ENCODE data around the gene CNTNAP4. TPM values are rescaled to one million over a fixed set of nuclear protein-coding genes. Genes with fewer than 3 reads are reported as not detected.

CNTNAP4 gene
- total RNA-seq, 2 experiments from 2014 or later, result not detected

GRCh38 chr16:76444832-76445231 is 167.6 kb downstream of the CNTNAP4 start:
- no peaks in the 10 kb centered on the region for H3K36me3 Mint-ChIP-seq (ENCODE audit: low read depth)
- no peak for TF ChIP-seq CTCF (IDR thresholded peaks at IDR 0.05)
- no peaks in the 10 kb centered on the region for H3K27me3 Mint-ChIP-seq
- no peaks in the 10 kb centered on the region for H3K9me3 ChIP-seq (ENCODE audit: control insufficient read depth in 1 of 2, insufficient read depth in 1 of 2, low read length in 2 of 2)
- H3K27ac Mint-ChIP-seq, result no peak overlapping the region
- ATAC-seq (ENCODE audit: poor library complexity) (no peak), DNase-seq (no peak)
- ChIA-PET POLR2A (no interaction called here), CTCF (no interaction called here)
- H3K4me3 ChIP-seq (ENCODE audit: low read length), result no peak overlapping the region
- peaks cover 5% of the 10 kb centered on the region for H3K9me3 Mint-ChIP-seq
- H3K4me1 Mint-ChIP-seq (ENCODE audit: low read depth), result no peaks in the 10 kb centered on the region
- no peak overlapping the region for H3K27ac ChIP-seq (ENCODE audit: low read depth in 1 of 2, low read length in 2 of 2)
- no peaks in the 10 kb centered on the region for H3K4me1 ChIP-seq (ENCODE audit: insufficient read depth, low read length)
- no peaks in the 10 kb centered on the region for H3K36me3 ChIP-seq (ENCODE audit: insufficient read depth, low read length)
- intact Hi-C loops (cut with DNase I, micrococcal nuclease), result no loop called here
- no peaks in the 10 kb centered on the region for H3K27me3 ChIP-seq (ENCODE audit: control insufficient read depth in 1 of 2, insufficient read depth in 2 of 2, low read length in 2 of 2)
- no peak overlapping the region for H3K4me3 Mint-ChIP-seq

GRCh38 chr16:76445815-76446214 is 168.6 kb downstream of the CNTNAP4 start:
- H3K4me3 ChIP-seq (ENCODE audit: low read length), result no peak overlapping the region
- CTCF ChIA-PET, result no interaction called here
- no peak overlapping the region for H3K4me3 Mint-ChIP-seq

GRCh38 chr16:76446251-76446650 is 169.1 kb downstream of the CNTNAP4 start:
- no peak overlapping the region for H3K4me3 Mint-ChIP-seq
- H3K9me3 ChIP-seq (ENCODE audit: control insufficient read depth in 1 of 2, insufficient read depth in 1 of 2, low read length in 2 of 2), result peaks cover 0 to 4% of the 10 kb centered on the region in 2 experiments

More at GRCh38 chr16:76445815-76446214, 168.6 kb downstream of the CNTNAP4 start:
- H3K36me3 ChIP-seq (ENCODE audit: insufficient read depth, low read length), result no peaks in the 10 kb centered on the region
- TF ChIP-seq CTCF (IDR thresholded peaks at IDR 0.05), result no peak
- ATAC-seq (ENCODE audit: poor library complexity) (no peak), DNase-seq (no peak)
- Mint-ChIP-seq H3K27me3 (no peaks in the 10 kb centered on the region), H3K9me3 (peaks cover 5% of the 10 kb centered on the region), H3K27ac (no peak overlapping the region), H3K4me1 (ENCODE audit: low read depth) (no peaks in the 10 kb centered on the region), H3K36me3 (ENCODE audit: low read depth) (no peaks in the 10 kb centered on the region)
- intact Hi-C loops (cut with DNase I, micrococcal nuclease), result no loop called here
- no peak overlapping the region for H3K27ac ChIP-seq (ENCODE audit: low read depth in 1 of 2, low read length in 2 of 2)
- H3K9me3 ChIP-seq (ENCODE audit: control insufficient read depth in 1 of 2, insufficient read depth in 1 of 2, low read length in 2 of 2), result peaks cover 0 to 4% of the 10 kb centered on the region in 2 experiments
- H3K4me1 ChIP-seq (ENCODE audit: insufficient read depth, low read length), result no peaks in the 10 kb centered on the region
- no peaks in the 10 kb centered on the region for H3K27me3 ChIP-seq (ENCODE audit: control insufficient read depth in 1 of 2, insufficient read depth in 2 of 2, low read length in 2 of 2)
- POLR2A ChIA-PET, result no interaction called here

More at GRCh38 chr16:76446251-76446650, 169.1 kb downstream of the CNTNAP4 start:
- peaks cover 5% of the 10 kb centered on the region for H3K9me3 Mint-ChIP-seq
- no peak for ATAC-seq (ENCODE audit: poor library complexity)
- no peaks in the 10 kb centered on the region for H3K4me1 ChIP-seq (ENCODE audit: insufficient read depth, low read length)
- no peak for TF ChIP-seq CTCF (IDR thresholded peaks at IDR 0.05)
- H3K27me3 Mint-ChIP-seq, result no peaks in the 10 kb centered on the region
- H3K27me3 ChIP-seq (ENCODE audit: control insufficient read depth in 1 of 2, insufficient read depth in 2 of 2, low read length in 2 of 2), result no peaks in the 10 kb centered on the region
- no peak for DNase-seq
- no peak overlapping the region for H3K27ac Mint-ChIP-seq
- H3K27ac ChIP-seq (ENCODE audit: low read depth in 1 of 2, low read length in 2 of 2), result no peak overlapping the region
- ChIA-PET POLR2A (no interaction called here), CTCF (no interaction called here)
- no peaks in the 10 kb centered on the region for H3K4me1 Mint-ChIP-seq (ENCODE audit: low read depth)
- H3K36me3 ChIP-seq (ENCODE audit: insufficient read depth, low read length), result no peaks in the 10 kb centered on the region
- H3K4me3 ChIP-seq (ENCODE audit: low read length), result no peak overlapping the region
- intact Hi-C loops (cut with DNase I, micrococcal nuclease), result no loop called here
- no peaks in the 10 kb centered on the region for H3K36me3 Mint-ChIP-seq (ENCODE audit: low read depth)
